DND-41 (cell line): ENCODE data around the gene ZSCAN12.

Experiments used
- CTCF ChIP-seq: IDR thresholded peaks from 2 replicates; pipeline ENCODE4 v1.5.1; 2012; ENCODE audit warnings: borderline replicate concordance, low read length, moderate library complexity, mild to moderate bottlenecking; ENCODE audit not compliant: poor library complexity, severe bottlenecking; ENCODE audit errors: extremely low read depth
- EZH2 ChIP-seq: IDR thresholded peaks from 3 replicates; pipeline ENCODE4 v1.6.1; 2012; ENCODE audit warnings: borderline replicate concordance, low read depth, mild to moderate bottlenecking, moderate library complexity, low read length, inconsistent platforms; ENCODE audit not compliant: severe bottlenecking

- TF ChIP-seq CTCF (no peak), EZH2 (no peak)
Measured at GRCh38 chr6:28436404-28436803, 36.9 kb upstream of the ZSCAN12 start.
